Cerebellar nuclear complex (tissue), 1 donor: ENCODE measurements around the gene SUGP1.
"Not testable (repeated sequence)": the region's sequence is repeated elsewhere in the genome, so short reads cannot be mapped to it uniquely, and the experiment has no call there.

Source experiments
- DNase-seq, 2 experiments: peaks; one replicate each; lab custom pipeline; 2025; lab: John Stamatoyannopoulos, UW

Gene SUGP1, protein sequence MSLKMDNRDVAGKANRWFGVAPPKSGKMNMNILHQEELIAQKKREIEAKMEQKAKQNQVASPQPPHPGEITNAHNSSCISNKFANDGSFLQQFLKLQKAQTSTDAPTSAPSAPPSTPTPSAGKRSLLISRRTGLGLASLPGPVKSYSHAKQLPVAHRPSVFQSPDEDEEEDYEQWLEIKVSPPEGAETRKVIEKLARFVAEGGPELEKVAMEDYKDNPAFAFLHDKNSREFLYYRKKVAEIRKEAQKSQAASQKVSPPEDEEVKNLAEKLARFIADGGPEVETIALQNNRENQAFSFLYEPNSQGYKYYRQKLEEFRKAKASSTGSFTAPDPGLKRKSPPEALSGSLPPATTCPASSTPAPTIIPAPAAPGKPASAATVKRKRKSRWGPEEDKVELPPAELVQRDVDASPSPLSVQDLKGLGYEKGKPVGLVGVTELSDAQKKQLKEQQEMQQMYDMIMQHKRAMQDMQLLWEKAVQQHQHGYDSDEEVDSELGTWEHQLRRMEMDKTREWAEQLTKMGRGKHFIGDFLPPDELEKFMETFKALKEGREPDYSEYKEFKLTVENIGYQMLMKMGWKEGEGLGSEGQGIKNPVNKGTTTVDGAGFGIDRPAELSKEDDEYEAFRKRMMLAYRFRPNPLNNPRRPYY

DNA sequence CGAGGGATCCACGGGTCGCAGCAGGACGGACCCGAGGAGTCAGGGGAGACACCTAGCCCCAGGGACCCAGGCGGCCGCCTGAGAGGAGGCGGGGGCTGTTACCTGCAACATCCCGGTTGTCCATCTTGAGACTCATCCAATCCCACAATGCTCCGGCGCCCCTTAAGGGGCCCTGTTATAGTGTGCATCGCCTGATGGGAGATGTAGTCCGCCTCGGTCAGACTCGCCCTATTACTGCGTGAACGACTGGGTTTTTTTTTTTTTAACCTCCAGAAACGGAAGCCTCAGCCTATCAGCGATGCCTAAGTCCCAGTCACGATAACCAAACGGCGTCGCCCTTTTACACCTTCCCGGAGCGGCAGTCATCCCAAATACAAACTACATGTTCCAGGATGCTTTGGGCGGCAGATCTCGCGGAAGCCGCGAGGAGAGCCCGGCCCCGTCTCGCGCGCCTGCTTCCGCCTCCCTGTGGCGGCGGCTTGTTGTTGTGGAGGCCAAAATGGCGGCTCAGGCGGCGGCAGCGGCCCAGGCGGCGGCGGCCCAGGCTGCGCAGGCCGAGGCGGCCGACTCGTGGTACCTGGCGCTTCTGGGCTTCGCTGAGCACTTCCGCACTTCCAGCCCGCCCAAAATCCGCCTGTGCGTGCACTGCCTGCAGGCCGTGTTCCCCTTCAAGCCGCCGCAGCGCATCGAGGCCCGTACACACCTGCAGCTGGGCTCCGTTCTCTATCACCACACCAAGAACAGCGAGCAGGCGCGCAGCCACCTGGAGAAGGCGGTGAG lies at the start of gene SUGP1, which contains the start of gene MAU2:
Gene SUGP1 (minus strand): TSS at position 149 of the 780 bp plus-strand sequence. CDS start 13 bp downstream, at position 136.
Gene MAU2 (plus strand): TSS at position 469 of the 780 bp plus-strand sequence. CDS start 31 bp downstream, at position 500.
- DNase-seq, result peak; percentile 86

DNA sequence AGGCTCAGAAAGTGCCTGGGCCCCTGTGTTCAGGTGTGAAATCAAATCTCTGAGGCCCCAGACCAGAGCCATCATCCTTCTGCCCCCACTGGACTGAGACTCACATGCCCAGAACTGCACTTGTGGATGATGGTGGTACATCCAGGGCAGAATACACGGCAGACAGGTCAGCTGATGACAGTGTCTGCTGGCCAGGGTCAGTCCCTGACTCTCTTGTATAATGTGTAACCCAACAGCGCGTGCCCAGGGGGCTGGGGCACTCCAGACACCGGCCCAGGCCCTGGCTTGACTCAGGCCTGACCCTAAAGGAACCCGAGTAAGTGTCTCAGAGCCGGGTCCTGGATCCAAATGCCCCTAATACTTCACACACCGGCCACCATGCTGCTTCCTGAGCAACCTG lies 47.8 kb upstream of the SUGP1 start:
- DNase-seq, result no peak

DNA sequence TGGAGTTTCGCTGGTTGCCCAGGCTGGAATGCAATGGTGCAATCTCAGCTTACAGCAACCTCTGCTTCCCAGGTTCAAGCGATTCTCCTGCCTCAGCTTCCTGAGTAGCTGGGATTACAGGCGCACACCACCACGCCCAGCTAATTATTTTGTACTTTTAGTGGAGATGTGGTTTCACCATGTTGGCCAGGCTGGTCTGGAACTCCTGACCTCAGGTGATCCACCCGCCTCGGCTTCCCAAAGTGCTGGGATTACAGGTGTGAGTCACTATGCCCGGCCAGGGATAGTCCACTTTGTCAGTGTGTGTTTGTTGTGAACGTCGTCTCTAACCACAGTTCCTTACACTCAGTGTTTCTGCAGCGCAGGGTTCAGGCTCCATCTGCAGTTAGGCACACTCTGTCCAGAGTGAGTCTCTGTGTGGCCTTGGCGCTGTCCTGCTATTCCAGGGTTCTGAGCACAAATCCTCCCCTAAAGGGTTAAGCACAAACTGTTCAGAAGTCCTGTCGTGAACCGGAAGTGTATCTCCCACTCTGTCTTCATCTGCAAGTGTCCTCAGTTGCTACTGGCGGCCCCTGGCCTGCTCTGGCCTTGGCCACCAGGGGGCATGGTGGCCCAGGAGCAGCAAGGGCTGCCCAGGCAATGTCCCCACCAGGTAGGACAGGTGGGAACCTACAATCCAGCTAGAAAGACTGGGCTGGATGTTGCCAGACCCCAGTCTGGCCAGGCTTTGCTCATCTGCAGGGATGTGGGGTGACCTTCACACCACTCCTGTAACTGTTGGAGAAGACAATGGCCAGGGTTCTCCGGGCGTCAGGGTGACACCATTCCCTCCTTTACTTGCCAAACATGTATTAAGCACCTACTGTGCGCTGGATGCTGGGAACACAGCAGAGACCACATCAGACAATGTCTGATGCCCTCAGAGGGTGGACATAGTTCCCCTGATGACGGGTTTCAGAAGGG lies 46.4 kb upstream of the SUGP1 start:
- DNase-seq, result no peak

DNA sequence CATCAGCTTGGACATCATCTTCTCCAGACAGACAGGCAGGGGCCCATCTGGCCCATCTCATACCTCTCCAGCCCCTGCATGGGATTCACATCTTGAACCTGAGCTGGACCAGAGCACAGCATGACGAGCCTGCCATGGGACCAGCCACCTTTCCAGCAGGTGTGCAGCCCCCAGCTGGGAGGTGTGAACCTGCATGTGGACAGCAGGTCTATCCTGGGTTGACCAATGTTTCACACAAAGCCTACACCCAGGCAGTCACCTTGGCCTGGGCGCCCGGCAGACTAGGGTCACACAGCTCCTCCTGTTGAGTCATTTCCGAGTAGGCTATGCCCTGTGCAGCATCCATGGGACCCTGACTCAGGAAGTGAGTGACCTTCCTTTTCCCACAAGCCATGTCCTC lies 41.8 kb upstream of the SUGP1 start:
- no peak for DNase-seq

DNA sequence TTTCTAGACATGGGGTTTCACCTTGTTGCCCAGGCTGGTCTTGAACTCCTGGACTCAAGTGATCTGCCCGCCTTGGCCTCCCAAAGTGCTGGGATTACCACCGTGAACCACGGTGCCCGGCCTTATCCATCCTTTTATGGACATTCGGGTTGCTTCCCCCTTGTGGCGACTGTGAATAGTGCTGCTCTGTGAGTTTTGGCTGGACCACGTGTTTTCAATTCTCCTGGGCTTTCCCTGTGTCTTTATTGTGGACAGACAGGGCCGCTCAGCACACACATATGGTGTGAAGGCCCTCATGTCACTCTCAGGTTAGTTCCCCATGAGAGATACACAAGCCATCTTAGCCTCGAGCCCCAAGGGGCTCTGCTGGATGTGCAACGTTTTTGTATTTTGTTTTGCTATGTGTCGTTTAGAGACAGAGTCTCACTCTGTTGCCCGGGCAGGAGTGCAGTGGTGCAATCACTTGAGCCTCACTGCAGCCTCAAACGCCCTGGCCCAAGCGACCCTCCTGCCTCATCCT lies 40.8 kb upstream of the SUGP1 start:
- DNase-seq, result no peak

DNA sequence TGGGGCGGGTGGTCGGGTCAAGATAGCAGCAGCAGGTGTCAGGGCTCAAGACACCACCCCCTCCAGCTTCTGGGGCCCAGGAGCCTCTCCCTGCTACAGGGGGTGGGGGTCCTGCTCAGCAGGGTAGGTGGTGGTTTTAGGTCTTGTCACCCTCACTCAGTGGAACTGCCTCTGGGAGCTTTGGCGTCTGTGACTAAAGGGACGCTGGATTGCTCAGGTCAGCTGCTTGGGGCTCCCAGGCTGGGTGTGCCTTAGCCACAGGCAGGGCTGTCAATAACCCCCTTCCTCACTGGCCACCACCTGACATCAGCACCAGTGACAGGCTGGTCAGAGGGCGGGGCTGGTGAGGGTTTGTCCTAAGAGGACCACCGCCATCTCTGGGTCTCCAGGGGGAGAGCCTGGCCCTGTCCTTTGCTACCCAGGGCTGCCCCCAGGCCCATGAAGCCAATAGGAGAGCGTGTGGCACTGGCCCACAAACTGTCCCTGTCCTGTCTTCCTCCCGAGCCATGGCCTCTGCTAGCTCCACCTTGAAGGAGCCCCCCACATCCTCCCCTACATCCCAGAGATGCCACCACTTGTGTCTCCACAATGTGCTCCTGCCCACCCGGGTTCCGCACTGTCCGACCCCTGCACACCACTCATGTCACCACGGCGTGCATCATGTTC lies 36.7 kb upstream of the SUGP1 start:
- DNase-seq, result no peak

DNA sequence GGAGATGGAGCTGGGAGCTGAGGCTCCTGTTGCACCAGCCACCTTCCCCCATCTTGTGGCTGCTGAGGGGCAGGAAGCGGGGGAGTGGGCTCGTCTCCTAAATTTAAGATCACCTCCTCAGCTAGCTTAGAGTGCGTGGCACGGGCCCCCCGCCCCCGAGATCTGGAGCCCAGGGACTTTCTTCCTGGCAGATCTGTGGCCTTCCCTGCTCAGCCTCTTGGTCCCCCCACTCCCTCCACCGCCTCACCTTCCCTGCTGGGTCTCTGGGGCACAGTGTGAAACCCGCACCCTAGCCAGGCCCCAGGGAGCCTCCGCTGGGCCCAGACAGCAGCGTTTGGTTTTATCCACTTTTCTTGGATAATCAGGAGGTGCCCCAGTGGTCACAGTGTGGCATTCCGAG lies 36.2 kb upstream of the SUGP1 start:
- no peak for DNase-seq

DNA sequence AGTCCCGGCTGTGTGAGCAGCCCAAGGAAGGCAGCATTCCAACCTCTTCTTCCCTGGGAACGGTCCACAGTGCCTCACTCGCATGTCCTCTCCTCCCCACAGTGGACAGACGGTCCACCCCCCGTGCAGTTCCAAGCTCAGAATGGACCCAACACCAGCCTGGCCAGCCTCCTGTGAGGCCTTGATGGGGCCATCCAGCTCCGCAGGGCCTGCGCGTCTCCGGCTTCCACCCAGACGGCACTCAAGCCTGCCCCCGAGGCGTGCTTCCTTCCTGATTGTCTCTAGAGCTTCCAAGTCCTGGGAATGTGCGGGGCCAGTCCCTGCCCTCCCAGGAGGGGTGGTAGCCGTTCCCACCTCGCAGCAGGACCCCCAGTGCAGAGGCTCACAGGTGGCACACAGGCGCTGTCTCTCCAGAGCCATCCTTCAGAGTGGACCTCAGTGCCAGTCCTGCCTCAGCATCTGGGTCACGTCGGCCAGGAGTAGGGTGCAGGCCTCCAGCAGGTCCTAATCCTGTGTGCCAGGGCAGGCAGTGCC lies 35.4 kb upstream of the SUGP1 start:
- DNase-seq, result no peak

DNA sequence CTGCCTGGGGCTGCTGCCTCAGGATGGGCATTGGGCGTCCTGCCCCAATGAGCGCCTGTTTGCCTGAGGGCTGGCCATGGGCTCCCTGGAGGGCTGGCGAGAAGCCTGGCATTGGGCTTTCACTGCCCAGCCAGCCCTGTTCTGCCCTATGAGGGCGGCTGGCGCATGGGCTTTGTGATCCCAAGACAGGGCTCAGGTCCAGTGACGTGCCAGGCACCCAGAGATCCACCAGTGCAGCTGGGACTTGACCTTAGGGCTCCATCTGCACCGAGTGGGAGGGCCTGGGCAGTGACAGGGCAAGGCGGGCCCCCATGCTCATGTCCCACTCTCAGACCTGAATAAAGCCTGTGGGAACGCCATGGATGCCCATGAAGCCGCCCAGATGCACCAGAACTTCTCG lies 34.6 kb upstream of the SUGP1 start:
- no peak for DNase-seq

DNA sequence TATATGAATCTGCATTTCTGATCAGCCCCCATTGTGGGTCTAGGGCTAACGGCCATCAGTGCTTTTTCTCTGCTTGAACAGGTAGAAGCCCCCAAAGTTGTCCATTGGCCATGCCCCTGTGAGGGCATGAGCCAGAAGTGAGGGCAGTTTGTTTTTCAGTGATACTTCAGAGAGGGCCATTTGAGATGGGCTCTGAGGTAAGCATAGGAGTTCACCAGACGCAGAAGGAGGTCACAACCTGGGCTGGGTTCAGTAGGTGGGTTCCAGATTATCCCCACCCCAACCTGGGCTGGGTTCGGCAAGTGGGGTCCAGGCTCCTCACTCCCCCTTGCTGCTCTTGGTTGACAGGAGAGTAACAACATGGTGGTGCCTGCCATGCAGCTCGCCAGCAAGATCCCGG lies 33.7 kb upstream of the SUGP1 start:
- DNase-seq, result no peak

DNA sequence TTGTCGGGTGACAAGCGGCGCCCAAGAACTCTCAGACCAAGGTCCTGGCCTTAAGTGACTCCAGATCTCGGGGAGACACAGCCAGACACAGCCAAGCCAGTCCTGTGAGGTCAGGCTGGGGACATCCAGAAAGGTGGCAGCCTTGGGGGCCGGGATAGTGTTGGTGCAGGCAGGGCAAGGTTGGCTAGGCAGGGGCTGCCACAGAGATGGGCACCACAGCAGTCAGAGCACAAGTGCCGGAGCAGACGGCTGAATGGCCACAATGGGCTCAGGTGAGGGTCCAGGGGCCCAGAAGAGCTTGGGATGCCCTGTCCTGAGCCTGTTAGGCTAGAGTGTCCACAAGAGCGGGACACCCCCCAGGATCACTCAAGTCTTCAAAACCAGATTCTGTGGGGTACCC lies 32.5 kb upstream of the SUGP1 start:
- no peak for DNase-seq

DNA sequence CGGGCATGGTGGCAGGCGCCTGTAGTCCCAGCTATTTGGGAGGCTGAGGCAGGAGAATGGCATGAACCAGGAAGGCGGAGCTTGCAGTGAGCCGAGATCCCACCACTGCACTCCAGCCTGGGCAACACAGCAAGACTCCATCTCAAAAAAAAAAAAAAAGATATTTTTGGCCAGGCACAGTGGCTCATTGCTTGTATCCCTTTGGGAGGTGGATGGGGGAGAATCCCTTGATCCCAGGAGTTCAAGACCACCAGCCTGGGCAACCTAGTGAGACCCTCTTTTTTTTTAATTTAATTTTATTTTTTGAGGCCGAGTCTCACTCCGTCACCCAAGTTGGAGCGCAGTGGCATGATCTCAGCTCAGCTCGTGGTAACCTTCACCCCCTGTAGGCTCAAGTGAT lies 30.4 kb upstream of the SUGP1 start:
- not testable (repeated sequence) for DNase-seq

DNA sequence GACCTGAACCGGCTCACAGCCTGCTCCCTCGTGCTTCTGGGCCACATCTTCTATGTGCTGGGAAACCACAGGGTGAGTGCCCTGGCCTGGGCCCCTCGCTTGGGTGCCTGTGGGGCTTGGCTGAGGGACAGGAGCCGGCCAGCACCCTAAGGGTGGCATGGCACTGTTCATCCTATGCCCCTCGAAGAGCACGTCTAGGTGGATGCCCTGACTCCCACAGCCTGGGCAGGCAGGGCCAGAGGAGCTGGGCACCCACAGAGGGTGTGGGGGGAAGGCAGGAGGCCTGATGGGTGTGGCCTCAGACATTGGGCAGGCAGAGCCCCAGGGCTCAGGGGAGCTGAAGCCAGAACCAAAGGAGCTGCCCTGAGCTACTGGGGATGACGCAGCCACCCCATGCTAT lies 29.1 kb upstream of the SUGP1 start:
- no peak for DNase-seq

DNA sequence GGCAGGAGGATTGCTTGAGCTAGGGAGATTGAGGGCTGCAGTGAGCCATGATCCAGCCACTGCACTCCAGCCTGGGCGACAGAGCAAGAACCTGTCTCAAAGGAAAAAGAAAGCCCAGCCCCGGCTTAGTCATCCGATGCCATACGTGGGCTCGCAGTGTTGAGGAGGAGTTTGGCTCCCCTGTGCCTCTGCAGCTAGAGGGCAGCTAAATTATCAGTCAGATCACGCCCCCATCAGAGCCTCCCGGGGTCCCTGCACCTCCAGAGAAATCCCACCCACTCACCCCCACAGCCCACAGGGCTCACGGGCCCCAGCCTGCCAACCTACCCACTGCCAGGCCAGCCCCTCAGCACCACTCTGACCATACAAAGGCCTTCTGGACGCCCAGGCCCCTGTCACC lies 28.0 kb upstream of the SUGP1 start:
- DNase-seq, result no peak

DNA sequence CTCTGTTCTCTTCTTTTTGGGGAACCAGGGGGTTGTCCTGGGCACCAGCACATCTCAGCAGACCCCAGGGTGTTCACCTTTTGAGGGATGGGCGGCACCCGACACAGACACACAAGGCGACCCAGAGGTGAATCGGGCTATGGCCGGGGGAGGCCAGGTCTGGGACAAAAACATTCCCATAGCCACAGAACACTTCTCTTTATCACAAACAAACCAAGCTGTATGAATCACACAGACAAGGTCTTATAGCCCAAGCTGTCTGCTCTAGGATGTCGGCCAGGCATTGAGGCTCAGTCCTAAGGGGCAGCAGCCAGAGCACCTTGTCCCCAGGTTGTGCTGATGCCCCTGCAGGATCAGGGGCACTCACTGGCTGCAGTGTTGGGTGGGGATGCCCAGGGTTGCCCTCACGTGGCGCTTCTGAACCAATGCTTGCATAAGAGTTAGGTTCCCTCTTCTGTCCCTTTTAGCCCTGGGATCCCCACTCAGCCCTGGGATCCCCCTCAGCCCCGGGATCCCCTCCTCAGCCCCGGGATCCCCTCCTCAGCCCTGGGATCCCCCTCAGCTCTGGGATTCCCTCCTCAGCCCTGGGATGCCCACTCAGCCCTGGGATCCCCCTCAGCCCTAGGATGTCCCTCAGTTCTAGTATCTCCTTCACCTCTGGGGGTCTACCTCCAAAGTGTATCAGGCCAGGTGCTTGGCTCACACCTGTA lies 27.2 kb upstream of the SUGP1 start:
- DNase-seq, result no peak

DNA sequence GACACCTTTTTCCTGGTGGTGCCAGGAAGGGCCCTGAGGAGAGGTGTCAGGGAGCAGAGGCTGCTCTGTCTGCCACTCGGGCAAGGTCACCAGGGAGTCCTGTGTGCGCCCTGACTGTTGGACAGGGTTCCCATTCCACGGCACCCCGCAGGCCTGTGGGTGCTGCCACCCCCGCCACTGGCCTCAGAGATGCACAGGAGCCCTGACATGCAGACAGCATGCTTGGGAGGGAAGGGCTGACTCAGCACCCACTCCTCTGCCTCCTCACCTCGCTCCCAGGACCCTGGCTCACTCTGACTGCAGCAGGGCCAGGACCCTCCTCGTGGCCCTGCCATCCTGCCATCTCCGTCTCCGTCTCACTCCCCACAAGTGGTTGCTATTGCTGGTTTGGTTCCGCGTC lies 25.7 kb upstream of the SUGP1 start:
- no peak for DNase-seq

DNA sequence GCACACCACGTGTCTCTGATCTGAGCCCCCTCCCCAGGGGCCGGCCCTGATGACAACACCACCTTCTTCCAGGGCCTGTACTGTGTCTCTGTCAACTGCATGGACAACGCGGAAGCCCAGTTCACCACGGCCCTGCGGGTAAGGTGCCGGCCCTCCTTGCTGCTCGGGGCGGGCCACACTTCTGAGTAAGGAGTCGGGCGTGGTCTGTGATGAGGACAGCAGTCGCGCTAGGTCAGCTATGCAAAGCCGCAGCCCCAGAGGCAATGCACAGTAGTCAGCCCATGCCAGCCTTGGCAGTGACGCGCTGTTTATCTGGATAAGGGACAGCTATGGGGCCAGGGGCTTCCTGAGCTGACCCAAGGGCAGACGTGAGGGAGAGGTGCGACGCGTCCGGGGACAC lies 24.9 kb upstream of the SUGP1 start:
- DNase-seq, result no peak

DNA sequence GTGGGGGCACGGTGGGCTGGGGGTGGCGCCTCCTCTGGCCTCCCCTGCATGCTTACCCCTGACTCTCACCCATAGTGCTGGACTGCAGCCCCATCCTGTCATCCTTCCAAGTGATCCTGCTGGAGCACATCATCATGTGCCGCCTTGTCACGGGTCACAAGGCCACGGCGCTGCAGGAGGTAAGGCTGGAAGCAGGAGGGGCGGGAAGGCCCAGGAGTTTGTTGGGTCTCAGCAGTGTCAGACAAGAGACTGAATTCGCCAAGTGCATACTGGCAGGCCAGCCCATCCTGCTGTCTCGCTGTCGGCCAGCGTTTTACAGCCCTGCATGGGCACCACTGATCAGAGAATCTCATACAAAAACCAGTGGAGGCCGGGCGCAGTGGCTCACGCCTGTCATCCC lies 23.5 kb upstream of the SUGP1 start:
- no peak for DNase-seq

DNA sequence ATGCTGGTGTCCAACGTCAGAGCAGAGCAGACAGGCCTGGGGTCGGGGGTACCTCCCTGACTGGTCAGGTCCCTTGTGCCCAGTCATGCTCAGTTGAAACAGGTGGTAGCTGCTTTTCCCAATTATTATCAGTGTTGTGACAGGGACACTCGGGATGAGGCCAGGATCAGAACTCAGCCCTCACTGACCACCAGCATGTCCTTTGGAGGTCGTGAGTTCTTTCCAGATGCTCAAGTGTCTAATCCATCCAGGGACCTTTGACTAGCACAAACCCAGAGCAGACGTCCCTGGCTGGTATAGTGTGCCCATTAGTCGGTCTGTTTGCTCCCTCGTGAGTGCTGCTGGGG lies 22.7 kb upstream of the SUGP1 start:
- no peak for DNase-seq
